DND-41 (cell line): ENCODE results near the gene PRKCZ.

ENCODE experiments used
- EZH2 ChIP-seq: IDR thresholded peaks from 3 replicates; pipeline ENCODE4 v1.6.1; 2012; ENCODE audit warnings: borderline replicate concordance, low read depth, mild to moderate bottlenecking, moderate library complexity, low read length, inconsistent platforms; ENCODE audit not compliant: severe bottlenecking
- TF ChIP-seq, protein P1 (sequence below): IDR thresholded peaks from 2 replicates; pipeline ENCODE4 v1.5.1; 2012; ENCODE audit warnings: borderline replicate concordance, low read length, moderate library complexity, mild to moderate bottlenecking; ENCODE audit not compliant: poor library complexity, severe bottlenecking; ENCODE audit errors: extremely low read depth

DNA sequence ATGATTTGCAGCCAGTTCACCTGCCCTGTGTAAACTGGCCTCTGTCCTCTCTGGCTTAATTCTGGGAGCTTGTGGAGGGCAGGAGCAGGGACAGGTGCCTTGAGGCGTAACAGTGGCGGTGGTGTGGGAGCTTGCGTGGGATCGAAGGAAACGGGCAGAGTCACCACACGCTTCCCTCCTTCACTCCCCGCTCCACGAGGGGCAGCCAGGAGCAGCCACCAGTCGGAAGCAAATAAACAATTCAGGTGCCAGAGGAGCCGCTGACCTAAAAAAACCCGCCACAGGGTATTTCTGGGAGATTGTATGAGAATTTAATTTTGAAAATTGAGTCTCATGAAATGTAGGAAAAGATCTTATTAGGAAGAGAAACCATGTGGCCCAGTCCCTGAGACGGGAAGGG is 118.3 kb downstream of the PRKCZ start:
- TF ChIP-seq, protein P1, sequence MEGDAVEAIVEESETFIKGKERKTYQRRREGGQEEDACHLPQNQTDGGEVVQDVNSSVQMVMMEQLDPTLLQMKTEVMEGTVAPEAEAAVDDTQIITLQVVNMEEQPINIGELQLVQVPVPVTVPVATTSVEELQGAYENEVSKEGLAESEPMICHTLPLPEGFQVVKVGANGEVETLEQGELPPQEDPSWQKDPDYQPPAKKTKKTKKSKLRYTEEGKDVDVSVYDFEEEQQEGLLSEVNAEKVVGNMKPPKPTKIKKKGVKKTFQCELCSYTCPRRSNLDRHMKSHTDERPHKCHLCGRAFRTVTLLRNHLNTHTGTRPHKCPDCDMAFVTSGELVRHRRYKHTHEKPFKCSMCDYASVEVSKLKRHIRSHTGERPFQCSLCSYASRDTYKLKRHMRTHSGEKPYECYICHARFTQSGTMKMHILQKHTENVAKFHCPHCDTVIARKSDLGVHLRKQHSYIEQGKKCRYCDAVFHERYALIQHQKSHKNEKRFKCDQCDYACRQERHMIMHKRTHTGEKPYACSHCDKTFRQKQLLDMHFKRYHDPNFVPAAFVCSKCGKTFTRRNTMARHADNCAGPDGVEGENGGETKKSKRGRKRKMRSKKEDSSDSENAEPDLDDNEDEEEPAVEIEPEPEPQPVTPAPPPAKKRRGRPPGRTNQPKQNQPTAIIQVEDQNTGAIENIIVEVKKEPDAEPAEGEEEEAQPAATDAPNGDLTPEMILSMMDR, result no peak
- TF ChIP-seq EZH2, result no peak
